H9 (cell line): ENCODE measurements around the gene ISLR2. TPM values are rescaled to one million over a fixed set of nuclear protein-coding genes. Genes with fewer than 3 reads are reported as not detected.

Source experiments
- DNase-seq: peaks from one replicate; pipeline ENCODE4 v3.0.0-alpha.2; 2017
- H2AFZ ChIP-seq: one replicate; pipeline ENCODE4 v1.6.1; 2013; ENCODE audit warnings: mild to moderate bottlenecking, low read length, control low read depth, moderate library complexity
- H2AK5ac ChIP-seq: 2 replicates; pipeline ENCODE4 v1.6.1; 2013; ENCODE audit warnings: low read length, control low read depth, mixed read lengths; ENCODE audit not compliant: insufficient read length
- H2BK120ac ChIP-seq: one replicate; pipeline ENCODE4 v1.6.1; 2013; ENCODE audit warnings: low read depth, mild to moderate bottlenecking, low read length, control low read depth, inconsistent platforms; ENCODE audit not compliant: poor library complexity, severe bottlenecking
- H2BK12ac ChIP-seq: 2 replicates; pipeline ENCODE4 v1.6.1; 2013; ENCODE audit warnings: low read length, control low read depth, mixed read lengths, low read depth; ENCODE audit not compliant: insufficient read length
- H2BK15ac ChIP-seq: 2 replicates; pipeline ENCODE4 v1.6.1; 2013; ENCODE audit warnings: low read depth, low read length, control low read depth
- H2BK20ac ChIP-seq: one replicate; pipeline ENCODE4 v1.6.1; 2013; ENCODE audit warnings: low read depth, mild to moderate bottlenecking, low read length, control low read depth, inconsistent platforms; ENCODE audit not compliant: poor library complexity, severe bottlenecking
- H2BK5ac ChIP-seq: 2 replicates; pipeline ENCODE4 v1.6.1; 2013; ENCODE audit warnings: low read length, control low read depth, mixed read lengths; ENCODE audit not compliant: insufficient read length
- H3K14ac ChIP-seq: 2 replicates; pipeline ENCODE4 v1.6.1; 2013; ENCODE audit warnings: low read length, control low read depth; ENCODE audit not compliant: insufficient read depth
- H3K18ac ChIP-seq: 2 replicates; pipeline ENCODE4 v1.6.1; 2013; ENCODE audit warnings: low read depth, mild to moderate bottlenecking, mixed read lengths, low read length, control low read depth; ENCODE audit not compliant: insufficient read length
- H3K23ac ChIP-seq: 2 replicates; pipeline ENCODE4 v1.6.1; 2013; ENCODE audit warnings: low read length, control low read depth, mixed read lengths, low read depth; ENCODE audit not compliant: insufficient read length
- H3K23me2 ChIP-seq: 2 replicates; pipeline ENCODE4 v1.6.1; 2013; ENCODE audit warnings: low read depth, mild to moderate bottlenecking, mixed read lengths, low read length, control low read depth; ENCODE audit not compliant: insufficient read length, poor library complexity, severe bottlenecking
- H3K27ac ChIP-seq: 2 replicates; pipeline ENCODE4 v1.5.1; 2013; ENCODE audit warnings: low read length, control low read depth, mixed read lengths, low read depth; ENCODE audit not compliant: insufficient read length
- H3K27me3 ChIP-seq: 2 replicates; pipeline ENCODE4 v1.6.1; 2013; ENCODE audit warnings: low read length, control low read depth, inconsistent platforms; ENCODE audit not compliant: insufficient read depth
- H3K4ac ChIP-seq: 2 replicates; pipeline ENCODE4 v1.6.1; 2013; ENCODE audit warnings: low read depth, mild to moderate bottlenecking, control low read depth, inconsistent platforms, low read length, moderate library complexity
- H3K4me1 ChIP-seq: 2 replicates; pipeline ENCODE4 v1.6.1; 2013; ENCODE audit warnings: low read length, control low read depth, inconsistent platforms; ENCODE audit not compliant: insufficient read depth
- H3K4me2 ChIP-seq: 2 replicates; pipeline ENCODE4 v1.6.1; 2013; ENCODE audit warnings: low read length, control low read depth, mixed read lengths; ENCODE audit not compliant: insufficient read length, insufficient read depth
- H3K56ac ChIP-seq: 2 replicates; pipeline ENCODE4 v1.6.1; 2013; ENCODE audit warnings: low read depth, mild to moderate bottlenecking, mixed read lengths, low read length, control low read depth; ENCODE audit not compliant: insufficient read length
- H3K79me1 ChIP-seq: 2 replicates; pipeline ENCODE4 v1.6.1; 2013; ENCODE audit warnings: low read depth, mild to moderate bottlenecking, moderate library complexity, low read length, control low read depth, inconsistent platforms; ENCODE audit not compliant: insufficient read depth, poor library complexity, severe bottlenecking
- H3K79me2 ChIP-seq: 2 replicates; pipeline ENCODE4 v1.6.1; 2013; ENCODE audit warnings: low read length, control low read depth, inconsistent platforms; ENCODE audit not compliant: insufficient read depth
- H3K9ac ChIP-seq: 2 replicates; pipeline ENCODE4 v1.6.1; 2013; ENCODE audit warnings: low read length, control low read depth, mixed read lengths; ENCODE audit not compliant: insufficient read length; ENCODE audit errors: extremely low read depth
- H3K9me3 ChIP-seq: one replicate; pipeline ENCODE4 v1.6.1; 2013; ENCODE audit warnings: low read depth, low read length, inconsistent platforms; ENCODE audit not compliant: control insufficient read depth
- H3T11ph ChIP-seq: one replicate; pipeline ENCODE4 v1.6.1; 2013; ENCODE audit warnings: mild to moderate bottlenecking, low read length, control low read depth, inconsistent platforms
- H4K20me1 ChIP-seq: one replicate; pipeline ENCODE4 v1.6.1; 2013; ENCODE audit not compliant: control insufficient read depth, insufficient read length, insufficient read depth
- H4K5ac ChIP-seq: 2 replicates; pipeline ENCODE4 v1.6.1; 2013; ENCODE audit warnings: low read depth, mild to moderate bottlenecking, mixed read lengths, low read length, control low read depth; ENCODE audit not compliant: insufficient read length
- H4K8ac ChIP-seq: replicated peaks from 2 replicates; pipeline ENCODE4 v1.6.1; 2013; ENCODE audit warnings: low read length, control low read depth, mixed read lengths, low read depth; ENCODE audit not compliant: insufficient read length
- H4K91ac ChIP-seq: 2 replicates; pipeline ENCODE4 v1.6.1; 2013; ENCODE audit warnings: low read depth, mild to moderate bottlenecking, moderate library complexity, mixed read lengths, low read length, control low read depth; ENCODE audit not compliant: insufficient read length
- H3K27ac Mint-ChIP-seq, 3 experiments: 2 replicates in 2 of 3; 3 replicates in 1 of 3; pipeline ENCODE4 v1.8.0; 2020 to 2021; ENCODE audit warnings: mixed read lengths in 3 of 3, mild to moderate bottlenecking in 1 of 3, moderate library complexity in 1 of 3
- H3K27me3 Mint-ChIP-seq: 2 replicates; pipeline ENCODE4 v1.8.0; 2021; ENCODE audit warnings: low read depth, mild to moderate bottlenecking, moderate library complexity, mixed read lengths
- H3K36me3 Mint-ChIP-seq, 3 experiments: 2 replicates in 2 of 3; 3 replicates in 1 of 3; pipeline ENCODE4 v1.8.0; 2020 to 2021; ENCODE audit warnings: low read depth in 3 of 3, mixed read lengths in 3 of 3; ENCODE audit not compliant: insufficient read depth in 1 of 3
- H3K4me1 Mint-ChIP-seq, 2 experiments: 2 replicates each; pipeline ENCODE4 v1.8.0; 2020; ENCODE audit warnings: mixed read lengths in 2 of 2
- H3K4me3 Mint-ChIP-seq, 2 experiments: 2 replicates in 1 of 2; 3 replicates in 1 of 2; pipeline ENCODE4 v1.8.0; 2020 to 2021; ENCODE audit warnings: mild to moderate bottlenecking in 2 of 2, mixed read lengths in 2 of 2, moderate library complexity in 1 of 2
- H3K9me3 Mint-ChIP-seq, 2 experiments: 2 replicates in 1 of 2; 3 replicates in 1 of 2; pipeline ENCODE4 v1.8.0; 2020; ENCODE audit warnings: mild to moderate bottlenecking in 2 of 2, mixed read lengths in 2 of 2, moderate library complexity in 1 of 2
- CTCF ChIP-seq: fragments of 200-600 bp; sonication (generic); conservative IDR thresholded peaks from 3 replicates; pipeline ENCODE4 v1.8.0; 2021; ENCODE audit warnings: antibody characterized with exemption, mild to moderate bottlenecking
- WGBS: extraction: QIAGEN DNeasy Blood & Tissue Kit; methylation state at CpG from one replicate; pipeline ENCODE4 v1.1.7; 2013; ENCODE audit warnings: missing lambda C conversion rate, low lambda C conversion rate, mixed read lengths; ENCODE audit not compliant: insufficient read length; ENCODE audit errors: extremely low coverage; 5-methylcytosine and 5-hydroxymethylcytosine counted together
- total RNA-seq: library from RNA; stranded (reverse); gene quantifications from 2 replicates; pipeline ENCODE4 v1.2.1, GENCODE V29; 2021

Gene ISLR2
- total RNA-seq, 1 experiment from 2014 or later = 0.09 TPM

- Histone ChIP-seq H3K79me2 (no peaks in the 10 kb centered on the region), H3K27me3 (peaks cover 60% of the 10 kb centered on the region), H3K9ac (no peak overlapping the region), H3K23me2 (peaks cover 14% of the 10 kb centered on the region), H2AFZ (no peak overlapping the region), H3K4me1 (peaks cover 3% of the 10 kb centered on the region; the same call in 1 of the 2 replicates), H3K18ac (no peak overlapping the region), H3K79me1 (no peaks in the 10 kb centered on the region), H3K23ac (no peak overlapping the region), H4K91ac (no peak overlapping the region), H3K27ac (no peak overlapping the region), H2BK15ac (no peak overlapping the region), H4K20me1 (peaks cover 4% of the 10 kb centered on the region), H2BK20ac (no peak overlapping the region), H2BK12ac (no peak overlapping the region), H3K14ac (no peak overlapping the region), H3T11ph (no peak overlapping the region), H3K4me2 (peak overlapping the region; percentile 72), H3K56ac (no peak overlapping the region), H3K9me3 (no peaks in the 10 kb centered on the region), H3K4ac (no peak overlapping the region), H2BK120ac (no peak overlapping the region), H2BK5ac (no peak overlapping the region), H2AK5ac (no peak overlapping the region), H4K5ac (no peak overlapping the region), H4K8ac (no peak overlapping the region)
- Mint-ChIP-seq H3K36me3 (peaks cover 0 to 1% (median 0%) of the 10 kb centered on the region in 3 experiments; a peak in 3 of 7 replicates), H3K4me3 (peak overlapping the region; percentile 43 to 81), H3K9me3 (peaks cover 2 to 6% of the 10 kb centered on the region in 2 experiments; a peak in 2 of 5 replicates), H3K27ac (no peak overlapping the region; a peak in 1 of 7 replicates), H3K27me3 (peaks cover 95% of the 10 kb centered on the region), H3K4me1 (peaks cover 64 to 74% of the 10 kb centered on the region in 2 experiments)
- no CpG with 5 or more reads among the region's 27 CpGs for WGBS
- DNase-seq = no peak
- no peak for TF ChIP-seq CTCF
These were observed 4.7 kb downstream of the ISLR2 start for GRCh38 chr15:74135041-74135565.
